Keratinocyte (primary cell): Measurements from ENCODE around the gene DOK5. TPM values are rescaled to one million over a fixed set of nuclear protein-coding genes. Genes with fewer than 3 reads are reported as not detected.

Source experiments
- DNase-seq: peaks from one replicate; pipeline ENCODE4 v3.0.0-alpha.2; 2011; ENCODE audit warnings: low read depth, missing footprints, low spot score
- FAIRE-seq: peaks from 2 replicates; lab custom pipeline; 2011; peaks lifted over from hg19 to GRCh38; lab: Jason Lieb, UNC
- H2AFZ ChIP-seq: 2 replicates; pipeline ENCODE4 v1.6.0; 2012; ENCODE audit warnings: low read length, control low read depth, inconsistent platforms; ENCODE audit not compliant: control insufficient read depth
- H3K27ac ChIP-seq: 2 replicates; pipeline ENCODE4 v1.5.1; 2011; ENCODE audit warnings: low read length; ENCODE audit not compliant: control insufficient read depth, insufficient read depth
- H3K27me3 ChIP-seq: 3 replicates; pipeline ENCODE4 v1.6.0; 2011; ENCODE audit warnings: low read length; ENCODE audit not compliant: control insufficient read depth, insufficient read depth; ENCODE audit errors: extremely low read depth
- H3K36me3 ChIP-seq, 2 experiments: 2 replicates in 1 of 2; 3 replicates in 1 of 2; pipeline ENCODE4 v1.5.1; 2011; ENCODE audit warnings: low read length in 2 of 2, mild to moderate bottlenecking in 1 of 2; ENCODE audit not compliant: control insufficient read depth in 2 of 2, insufficient read depth in 2 of 2; ENCODE audit errors: extremely low read depth in 1 of 2
- H3K4me1 ChIP-seq: 3 replicates; pipeline ENCODE4 v1.5.1; 2011; ENCODE audit warnings: low read length; ENCODE audit not compliant: control insufficient read depth, insufficient read depth; ENCODE audit errors: extremely low read depth
- H3K4me2 ChIP-seq: 3 replicates; pipeline ENCODE4 v1.6.0; 2011; ENCODE audit warnings: low read depth, low read length; ENCODE audit not compliant: control insufficient read depth, insufficient read depth; ENCODE audit errors: extremely low read depth
- H3K4me3 ChIP-seq, 3 experiments: fragments of 200-600 bp in 1 of 3; sonication (generic) in 1 of 3; 2 replicates in 2 of 3; 3 replicates in 1 of 3; pipeline ENCODE4 v1.5.1; 2011 to 2016; ENCODE audit warnings: low read length in 3 of 3, mild to moderate bottlenecking in 3 of 3, control low read depth in 2 of 3, inconsistent platforms in 1 of 3, low read depth in 1 of 3, mixed read lengths in 1 of 3, mixed run types in 1 of 3, moderate library complexity in 1 of 3; ENCODE audit not compliant: control insufficient read depth in 2 of 3, insufficient read depth in 2 of 3; ENCODE audit errors: extremely low read depth in 1 of 3
- H3K79me2 ChIP-seq: 2 replicates; pipeline ENCODE4 v1.6.0; 2012; ENCODE audit warnings: low read length; ENCODE audit not compliant: control insufficient read depth, insufficient read depth
- H3K9ac ChIP-seq: 3 replicates; pipeline ENCODE4 v1.6.0; 2011; ENCODE audit warnings: low read length; ENCODE audit not compliant: control insufficient read depth, insufficient read depth; ENCODE audit errors: extremely low read depth
- H3K9me1 ChIP-seq: 3 replicates; pipeline ENCODE4 v1.6.0; 2011; ENCODE audit warnings: low read length; ENCODE audit not compliant: control insufficient read depth, insufficient read depth; ENCODE audit errors: extremely low read depth
- H3K9me3 ChIP-seq: 2 replicates; pipeline ENCODE4 v1.5.1; 2012; ENCODE audit warnings: low read depth, low read length; ENCODE audit not compliant: control insufficient read depth
- H4K20me1 ChIP-seq: 3 replicates; pipeline ENCODE4 v1.6.0; 2011; ENCODE audit warnings: low read length; ENCODE audit not compliant: control insufficient read depth, insufficient read depth; ENCODE audit errors: extremely low read depth
- CTCF ChIP-seq, 3 experiments: IDR thresholded peaks in 1 of 3; conservative IDR thresholded peaks in 1 of 3; optimal IDR thresholded peaks in 1 of 3; 2 replicates in 2 of 3; 3 replicates in 1 of 3; pipeline versions ENCODE3 to v1.5.1; 2011; ENCODE audit warnings: low read length in 3 of 3, mild to moderate bottlenecking in 3 of 3, moderate library complexity in 2 of 3, control low read depth in 1 of 3, inconsistent platforms in 1 of 3; ENCODE audit not compliant: insufficient read depth in 2 of 3; ENCODE audit errors: extremely low read depth in 1 of 3
- EZH2 ChIP-seq: IDR thresholded peaks from one replicate; pipeline ENCODE4 v1.6.1; 2012; ENCODE audit warnings: inconsistent platforms, mild to moderate bottlenecking, low read length, moderate library complexity
- dilution Hi-C: fragments of 300-500 bp; cut with MboI; formaldehyde crosslinking; loops from one replicate; pipeline ENCODE4 v1.7.0; 2020; ENCODE audit warnings: low sequenced_read_pairs; ENCODE audit not compliant: extremely low pct_ligation_motif_present
- polyA plus RNA-seq, 5 experiments: library from polyadenylated mRNA; depleted of rRNA in 3 of 5; stranded (reverse) in 3 of 5; stranded (forward) in 1 of 5; unstranded in 1 of 5; fragments of >200 nt; gene quantifications; 1 replicate in 1 of 5; 2 replicates in 3 of 5; 3 replicates in 1 of 5; pipeline versions ENCODE4 v1.2.1 to v1.2.3, GENCODE V29; 2011 to 2012; ENCODE audit warnings: missing spikeins in 2 of 5, low read depth in 1 of 5, low replicate concordance in 1 of 5

DOK5 gene
- polyA plus RNA-seq, 1 donor (not counting 4 experiments of a cell fraction or from before 2014, with no cell fraction given) = not detected

- Histone ChIP-seq H3K4me2 (no peak overlapping the region), H3K4me1 (no peaks in the 10 kb centered on the region), H3K27me3 (no peaks in the 10 kb centered on the region), H3K79me2 (no peaks in the 10 kb centered on the region), H3K27ac (no peak overlapping the region), H4K20me1 (no peaks in the 10 kb centered on the region), H3K4me3 (no peak overlapping the region), H3K9me1 (no peaks in the 10 kb centered on the region), H3K36me3 (no peaks in the 10 kb centered on the region), H2AFZ (no peak overlapping the region), H3K9me3 (no peaks in the 10 kb centered on the region), H3K9ac (no peak overlapping the region)
- FAIRE-seq (no peak), DNase-seq (no peak)
- dilution Hi-C loops = no loop called here
- TF ChIP-seq EZH2 = no peak
- no peak for TF ChIP-seq CTCF (optimal IDR thresholded peaks at IDR 0.05 in 1 of 3, IDR thresholded peaks at IDR 0.05 in 1 of 3, conservative IDR thresholded peaks at IDR 0.05 in 1 of 3; ENCODE audit: extremely low read depth in 1 of 3, insufficient read depth in 2 of 3, low read length in 3 of 3)
Observed at GRCh38 chr20:54605319-54605718, 129.9 kb downstream of the DOK5 start.

DNA sequence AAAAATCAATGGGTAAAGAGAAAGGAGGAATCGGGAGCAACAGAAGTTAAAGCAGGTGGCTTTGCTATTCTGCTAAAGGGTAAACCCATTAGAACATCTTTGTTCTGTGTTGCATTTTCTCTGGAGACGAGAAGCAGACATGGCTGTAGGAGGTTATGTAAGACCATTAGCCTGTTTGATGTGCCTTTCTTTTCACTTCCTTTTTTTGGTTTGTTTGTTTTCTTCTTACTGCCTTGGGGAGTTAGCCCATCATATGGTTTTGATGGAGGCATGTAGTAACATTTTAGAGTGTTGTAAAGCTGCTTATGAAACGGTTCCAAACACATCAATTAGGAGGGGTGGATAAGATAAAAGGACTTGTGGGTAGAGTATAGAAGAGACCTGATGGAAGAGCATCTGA lies 131.0 kb downstream of the DOK5 start:
- Histone ChIP-seq H3K9ac (no peak overlapping the region), H3K36me3 (no peaks in the 10 kb centered on the region), H4K20me1 (no peaks in the 10 kb centered on the region), H3K9me3 (no peaks in the 10 kb centered on the region), H3K4me1 (no peaks in the 10 kb centered on the region), H3K9me1 (no peaks in the 10 kb centered on the region), H3K4me2 (no peak overlapping the region), H3K27me3 (no peaks in the 10 kb centered on the region), H2AFZ (no peak overlapping the region), H3K27ac (no peak overlapping the region), H3K4me3 (no peak overlapping the region), H3K79me2 (no peaks in the 10 kb centered on the region)
- FAIRE-seq = no peak
- DNase-seq = no peak
- dilution Hi-C loops = no loop called here
- TF ChIP-seq EZH2 = no peak

GRCh38 chr20:54608039-54608745 lies 132.8 kb downstream of the DOK5 start:
- Histone ChIP-seq H3K9ac (no peak overlapping the region), H3K27ac (no peak overlapping the region), H3K4me3 (no peak overlapping the region), H3K27me3 (no peaks in the 10 kb centered on the region), H3K79me2 (no peaks in the 10 kb centered on the region), H3K9me1 (no peaks in the 10 kb centered on the region), H3K4me2 (no peak overlapping the region), H3K36me3 (no peaks in the 10 kb centered on the region), H3K4me1 (no peaks in the 10 kb centered on the region), H4K20me1 (no peaks in the 10 kb centered on the region), H2AFZ (no peak overlapping the region), H3K9me3 (no peaks in the 10 kb centered on the region)
- no peak for FAIRE-seq
- no peak for DNase-seq
- no peak for TF ChIP-seq CTCF (optimal IDR thresholded peaks at IDR 0.05 in 1 of 3, IDR thresholded peaks at IDR 0.05 in 1 of 3, conservative IDR thresholded peaks at IDR 0.05 in 1 of 3; ENCODE audit: extremely low read depth in 1 of 3, insufficient read depth in 2 of 3, low read length in 3 of 3)
- TF ChIP-seq EZH2 = no peak
- dilution Hi-C loops = no loop called here
